Astrocyte of the hippocampus (primary cell): ENCODE measurements around the gene CDH12.
"Not testable (repeated sequence)": the region's sequence is repeated elsewhere in the genome, so short reads cannot be mapped to it uniquely, and the experiment has no call there.

ENCODE experiments used
- DNase-seq: peaks from one replicate; pipeline ENCODE4 v3.0.0; 2011; ENCODE audit warnings: low read depth, low spot score

The CDH12 gene

GRCh38 chr5:22465177-22465576 is 388.0 kb downstream of the CDH12 start:
- no peak for DNase-seq

GRCh38 chr5:22460189-22460588 is 393.0 kb downstream of the CDH12 start:
- DNase-seq = no peak

GRCh38 chr5:22432905-22433304 is 420.2 kb downstream of the CDH12 start:
- DNase-seq = peak; percentile 0

- peak; percentile 0 for DNase-seq
These were observed 421.3 kb downstream of the CDH12 start for GRCh38 chr5:22431840-22432239.

- no peak for DNase-seq
These were observed 421.7 kb downstream of the CDH12 start for GRCh38 chr5:22431406-22431805.

GRCh38 chr5:22411554-22412349 is 441.4 kb downstream of the CDH12 start:
- DNase-seq = no peak

- DNase-seq = no peak
These were observed 461.2 kb downstream of the CDH12 start for GRCh38 chr5:22391956-22392355.

- DNase-seq = no peak
These were observed 462.3 kb downstream of the CDH12 start for GRCh38 chr5:22390888-22391287.

GRCh38 chr5:22372826-22373660 is 480.1 kb downstream of the CDH12 start:
- no peak for DNase-seq

GRCh38 chr5:22372376-22372775 is 480.8 kb downstream of the CDH12 start:
- DNase-seq = peak; percentile 67

GRCh38 chr5:22354956-22355355 is 498.2 kb downstream of the CDH12 start:
- no peak for DNase-seq

GRCh38 chr5:22352493-22352892 is 500.7 kb downstream of the CDH12 start:
- DNase-seq = no peak

- DNase-seq = no peak
These were observed 502.0 kb downstream of the CDH12 start for GRCh38 chr5:22351178-22351577.

- DNase-seq = no peak
These were observed 505.1 kb downstream of the CDH12 start for GRCh38 chr5:22348027-22348426.

- no peak for DNase-seq
These were observed 509.1 kb downstream of the CDH12 start for GRCh38 chr5:22344000-22344399.

- DNase-seq = no peak
These were observed 511.7 kb downstream of the CDH12 start for GRCh38 chr5:22341406-22341805.

GRCh38 chr5:22332949-22333348 is 520.2 kb downstream of the CDH12 start:
- DNase-seq = not testable (repeated sequence)

GRCh38 chr5:22329683-22330082 is 523.5 kb downstream of the CDH12 start:
- DNase-seq = no peak

- DNase-seq = no peak
These were observed 533.3 kb downstream of the CDH12 start for GRCh38 chr5:22319798-22320197.

- no peak for DNase-seq
These were observed 536.9 kb downstream of the CDH12 start for GRCh38 chr5:22316294-22316693.

GRCh38 chr5:22315052-22315451 is 538.1 kb downstream of the CDH12 start:
- not testable (repeated sequence) for DNase-seq

GRCh38 chr5:22314548-22314947 is 538.6 kb downstream of the CDH12 start:
- DNase-seq = no peak

GRCh38 chr5:22306011-22306410 is 547.1 kb downstream of the CDH12 start:
- no peak for DNase-seq
